DND-41 (cell line): Measurements from ENCODE around the gene CEACAM5.

Source experiments
- ATAC-seq: fragments of 200-7000 bp; cut with Tn5 transposase; 3 replicates; pipeline ENCODE4 v1.9.1; 2021; ENCODE audit warnings: low read depth; ENCODE audit not compliant: insufficient read depth
- DNase-seq: peaks from one replicate; pipeline ENCODE4 v3.0.0-alpha.2; 2020
- H2AFZ ChIP-seq: 2 replicates; pipeline ENCODE4 v1.6.0; 2012; ENCODE audit warnings: low read depth, low read length
- H3K27ac ChIP-seq: 2 replicates; pipeline ENCODE4 v1.5.1; 2012; ENCODE audit warnings: low read length, inconsistent platforms
- H3K27me3 ChIP-seq: fragments of 200-600 bp; sonication (generic); 2 replicates; pipeline ENCODE4 v1.6.0; 2012; ENCODE audit warnings: low read length, mild to moderate bottlenecking, inconsistent platforms; ENCODE audit not compliant: insufficient read depth, poor library complexity
- H3K36me3 ChIP-seq: 2 replicates; pipeline ENCODE4 v1.5.1; 2012; ENCODE audit warnings: low read length, inconsistent platforms; ENCODE audit not compliant: insufficient read depth
- H3K4me1 ChIP-seq: 2 replicates; pipeline ENCODE4 v1.5.1; 2012; ENCODE audit warnings: mild to moderate bottlenecking, low read length; ENCODE audit not compliant: insufficient read depth
- H3K4me2 ChIP-seq: 2 replicates; pipeline ENCODE4 v1.6.0; 2012; ENCODE audit warnings: mild to moderate bottlenecking, moderate library complexity, low read length, inconsistent platforms; ENCODE audit not compliant: insufficient read depth
- H3K4me3 ChIP-seq, 2 experiments: fragments of 200-600 bp in 1 of 2; shearing (Covaris generic) in 1 of 2; 2 replicates each; pipeline ENCODE4 v1.5.1; 2012 to 2016; ENCODE audit warnings: inconsistent platforms in 2 of 2, low read length in 2 of 2, mild to moderate bottlenecking in 2 of 2, low read depth in 1 of 2, moderate library complexity in 1 of 2
- H3K79me2 ChIP-seq: 2 replicates; pipeline ENCODE4 v1.6.0; 2012; ENCODE audit warnings: low read length, inconsistent platforms; ENCODE audit not compliant: insufficient read depth
- H3K9ac ChIP-seq: 2 replicates; pipeline ENCODE4 v1.6.0; 2012; ENCODE audit warnings: low read depth, mild to moderate bottlenecking, inconsistent platforms, low read length, moderate library complexity
- H3K9me3 ChIP-seq: 2 replicates; pipeline ENCODE4 v1.5.1; 2012; ENCODE audit warnings: low read length, moderate library complexity, mild to moderate bottlenecking, inconsistent platforms; ENCODE audit not compliant: insufficient read depth, severe bottlenecking
- H4K20me1 ChIP-seq: 2 replicates; pipeline ENCODE4 v1.6.0; 2012; ENCODE audit warnings: low read length; ENCODE audit not compliant: insufficient read depth
- EZH2 ChIP-seq: IDR thresholded peaks from 3 replicates; pipeline ENCODE4 v1.6.1; 2012; ENCODE audit warnings: borderline replicate concordance, low read depth, mild to moderate bottlenecking, moderate library complexity, low read length, inconsistent platforms; ENCODE audit not compliant: severe bottlenecking
- TF ChIP-seq, protein P1 (sequence below): IDR thresholded peaks from 2 replicates; pipeline ENCODE4 v1.5.1; 2012; ENCODE audit warnings: borderline replicate concordance, low read length, moderate library complexity, mild to moderate bottlenecking; ENCODE audit not compliant: poor library complexity, severe bottlenecking; ENCODE audit errors: extremely low read depth

The CEACAM5 gene

DNA sequence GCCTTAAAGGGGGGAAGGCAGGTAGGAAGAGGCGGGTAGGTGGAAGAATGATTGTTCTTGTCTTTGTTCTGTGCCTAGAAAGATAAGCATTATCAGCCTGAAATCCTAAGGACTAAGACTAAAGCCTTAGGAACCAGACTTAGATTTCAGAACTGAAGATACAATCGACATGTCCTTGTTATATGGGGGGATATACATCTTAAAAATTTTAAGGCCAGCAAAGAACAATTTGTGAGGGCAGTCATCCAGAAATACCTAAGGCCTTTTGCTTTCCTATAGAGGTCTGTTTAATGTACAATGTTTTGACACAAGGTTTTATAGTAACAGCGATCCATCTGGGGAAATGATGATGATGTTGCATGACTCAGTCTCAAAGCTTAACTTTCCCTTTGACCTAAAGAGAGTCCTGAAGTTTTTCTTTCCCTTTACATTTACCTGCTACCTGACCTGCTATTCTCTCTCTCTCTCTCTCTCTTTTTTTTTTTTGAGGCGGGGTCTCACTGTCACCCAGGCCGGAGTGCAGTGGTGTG lies 26.7 kb downstream of the CEACAM5 start:
- H3K9ac ChIP-seq, result no peak overlapping the region
- no peaks in the 10 kb centered on the region for H3K36me3 ChIP-seq
- DNase-seq, result no peak
- no peaks in the 10 kb centered on the region for H3K9me3 ChIP-seq
- H3K79me2 ChIP-seq, result no peaks in the 10 kb centered on the region
- H3K4me1 ChIP-seq, result no peaks in the 10 kb centered on the region
- H2AFZ ChIP-seq, result no peak overlapping the region
- no peaks in the 10 kb centered on the region for H4K20me1 ChIP-seq
- no peak overlapping the region for H3K27ac ChIP-seq
- no peak for ATAC-seq
- TF ChIP-seq, protein P1, sequence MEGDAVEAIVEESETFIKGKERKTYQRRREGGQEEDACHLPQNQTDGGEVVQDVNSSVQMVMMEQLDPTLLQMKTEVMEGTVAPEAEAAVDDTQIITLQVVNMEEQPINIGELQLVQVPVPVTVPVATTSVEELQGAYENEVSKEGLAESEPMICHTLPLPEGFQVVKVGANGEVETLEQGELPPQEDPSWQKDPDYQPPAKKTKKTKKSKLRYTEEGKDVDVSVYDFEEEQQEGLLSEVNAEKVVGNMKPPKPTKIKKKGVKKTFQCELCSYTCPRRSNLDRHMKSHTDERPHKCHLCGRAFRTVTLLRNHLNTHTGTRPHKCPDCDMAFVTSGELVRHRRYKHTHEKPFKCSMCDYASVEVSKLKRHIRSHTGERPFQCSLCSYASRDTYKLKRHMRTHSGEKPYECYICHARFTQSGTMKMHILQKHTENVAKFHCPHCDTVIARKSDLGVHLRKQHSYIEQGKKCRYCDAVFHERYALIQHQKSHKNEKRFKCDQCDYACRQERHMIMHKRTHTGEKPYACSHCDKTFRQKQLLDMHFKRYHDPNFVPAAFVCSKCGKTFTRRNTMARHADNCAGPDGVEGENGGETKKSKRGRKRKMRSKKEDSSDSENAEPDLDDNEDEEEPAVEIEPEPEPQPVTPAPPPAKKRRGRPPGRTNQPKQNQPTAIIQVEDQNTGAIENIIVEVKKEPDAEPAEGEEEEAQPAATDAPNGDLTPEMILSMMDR, result no peak
- no peak for TF ChIP-seq EZH2
- peaks cover 3% of the 10 kb centered on the region for H3K27me3 ChIP-seq
- H3K4me2 ChIP-seq, result no peak overlapping the region
- H3K4me3 ChIP-seq, result no peak overlapping the region

DNA sequence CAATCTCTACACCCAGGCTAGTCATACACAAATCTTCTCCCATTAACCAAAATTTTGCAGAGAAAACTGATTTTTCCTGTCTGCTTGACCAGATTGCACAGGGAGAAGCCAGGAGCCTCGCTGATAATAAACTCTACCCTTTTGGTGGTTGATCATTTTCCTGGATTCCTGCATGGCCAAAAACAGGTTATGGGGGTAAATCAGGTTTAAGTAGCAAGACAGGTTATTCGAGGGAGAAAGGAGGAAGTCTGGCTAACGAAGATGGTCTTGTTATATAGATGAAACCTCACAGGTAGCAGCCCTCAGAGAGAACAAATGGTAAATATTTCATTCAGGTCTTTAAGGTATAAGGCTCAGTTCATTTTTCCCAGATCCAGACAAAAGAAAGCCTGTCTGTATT lies 30.9 kb downstream of the CEACAM5 start:
- Histone ChIP-seq H3K27ac (no peak overlapping the region), H3K9ac (no peak overlapping the region), H3K4me2 (no peak overlapping the region), H4K20me1 (no peaks in the 10 kb centered on the region), H3K79me2 (no peaks in the 10 kb centered on the region), H3K36me3 (no peaks in the 10 kb centered on the region), H3K9me3 (no peaks in the 10 kb centered on the region), H3K4me3 (no peak overlapping the region), H3K4me1 (no peaks in the 10 kb centered on the region), H3K27me3 (peaks cover 4% of the 10 kb centered on the region), H2AFZ (no peak overlapping the region)
- TF ChIP-seq EZH2, result no peak
- TF ChIP-seq, protein P1, result no peak
- no peak for DNase-seq
- no peak for ATAC-seq

DNA sequence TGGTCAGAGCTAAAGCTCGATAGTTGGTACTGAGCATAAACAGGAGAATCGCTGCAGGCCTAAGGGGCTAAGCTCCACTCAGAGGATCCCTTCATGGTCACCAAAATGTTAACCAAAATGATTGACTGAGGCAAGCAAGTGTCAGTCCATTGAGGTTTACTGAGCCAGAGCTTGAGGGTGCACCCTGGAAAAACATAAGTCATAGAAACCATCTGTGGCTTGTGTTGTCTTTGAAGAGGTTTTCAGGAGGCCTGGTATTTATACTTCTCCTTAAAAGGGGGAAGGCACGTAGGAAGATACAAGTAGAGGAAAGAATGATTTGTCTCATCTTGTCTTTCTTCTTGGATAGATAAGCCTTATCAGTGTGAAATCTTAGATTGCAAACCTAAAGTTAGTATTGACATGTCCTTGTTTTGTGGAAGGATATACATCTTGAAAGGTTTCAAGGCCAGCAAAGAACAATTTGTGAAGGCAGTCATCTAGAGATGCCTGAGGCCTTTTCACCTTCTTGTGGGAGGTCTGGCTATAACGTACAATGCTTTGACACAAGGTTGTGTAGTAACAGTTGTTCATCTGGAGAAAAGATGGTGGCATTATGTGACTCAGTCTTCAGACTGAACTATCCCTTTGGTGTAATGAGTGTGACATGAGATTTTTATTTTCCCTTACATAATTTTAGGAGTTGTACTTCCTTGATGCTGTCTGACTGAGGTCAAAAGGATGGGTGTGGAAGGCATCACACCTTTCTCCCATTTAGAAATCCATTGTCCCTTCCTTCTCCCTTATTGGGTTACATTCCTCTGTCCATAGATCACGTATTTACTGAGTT lies 32.2 kb downstream of the CEACAM5 start:
- ATAC-seq (no peak), DNase-seq (no peak)
- H3K79me2 ChIP-seq, result no peaks in the 10 kb centered on the region
- H3K36me3 ChIP-seq, result no peaks in the 10 kb centered on the region
- no peak overlapping the region for H3K4me3 ChIP-seq
- no peak for TF ChIP-seq EZH2
- TF ChIP-seq, protein P1, result no peak
- no peak overlapping the region for H2AFZ ChIP-seq
- no peaks in the 10 kb centered on the region for H3K9me3 ChIP-seq
- no peak overlapping the region for H3K4me2 ChIP-seq
- no peak overlapping the region for H3K27ac ChIP-seq
- no peaks in the 10 kb centered on the region for H3K4me1 ChIP-seq
- no peak overlapping the region for H3K9ac ChIP-seq
- peaks cover 11% of the 10 kb centered on the region for H3K27me3 ChIP-seq
- no peaks in the 10 kb centered on the region for H4K20me1 ChIP-seq
